Dermis microvascular lymphatic vessel endothelial cell (primary cell): ENCODE data around the gene NANOS2. TPM values are rescaled to one million over a fixed set of nuclear protein-coding genes. Genes with fewer than 3 reads are reported as not detected.

Experiments used
- DNase-seq, 2 donors: peaks; one replicate each; pipeline versions ENCODE4 v3.0.0 to v3.0.0-alpha.2; 2010; ENCODE audit warnings: low read depth in 2 of 2
- total RNA-seq: library from RNA; depleted of rRNA; stranded (reverse); fragments of >200 nt; gene quantifications from 2 replicates; pipeline ENCODE4 v1.2.1, GENCODE V29; 2014

Gene NANOS2
- total RNA-seq, 1 donor from 2014 or later = not detected

GRCh38 chr19:45929247-45929646, 14.7 kb upstream of the NANOS2 start:
- no peak for DNase-seq

GRCh38 chr19:45927565-45928261, 13.1 kb upstream of the NANOS2 start:
- peak; percentile 86 to 93 for DNase-seq

DNA sequence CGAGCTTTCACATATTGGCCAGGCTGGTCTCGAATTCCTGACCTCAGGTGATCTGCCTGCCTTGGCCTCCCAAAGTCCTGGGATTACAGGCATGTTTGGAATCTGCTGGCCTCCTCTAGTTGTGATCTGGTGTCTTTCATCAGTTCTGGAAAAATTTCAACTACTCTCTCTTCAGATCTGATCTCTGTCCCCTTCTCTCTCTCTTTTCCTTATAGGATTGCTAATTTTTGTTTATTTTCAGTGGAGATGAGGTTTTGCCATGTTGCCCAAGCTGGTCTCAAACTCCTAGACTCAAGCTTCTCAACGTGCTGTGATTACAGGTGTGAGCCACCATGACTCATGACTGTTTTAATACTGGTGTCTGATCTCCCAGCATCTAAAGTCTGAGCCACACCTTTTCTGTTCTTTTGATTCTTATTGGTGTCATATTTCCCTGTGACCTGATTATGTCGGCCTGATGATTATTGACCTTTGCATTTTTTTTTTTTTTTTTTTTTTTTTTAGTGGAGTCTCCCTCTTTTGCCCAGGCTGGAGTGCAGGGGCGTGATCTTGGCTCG, 10.4 kb upstream of the NANOS2 start:
- DNase-seq = no peak

GRCh38 chr19:45922281-45922680, 7.7 kb upstream of the NANOS2 start:
- no peak for DNase-seq

DNA sequence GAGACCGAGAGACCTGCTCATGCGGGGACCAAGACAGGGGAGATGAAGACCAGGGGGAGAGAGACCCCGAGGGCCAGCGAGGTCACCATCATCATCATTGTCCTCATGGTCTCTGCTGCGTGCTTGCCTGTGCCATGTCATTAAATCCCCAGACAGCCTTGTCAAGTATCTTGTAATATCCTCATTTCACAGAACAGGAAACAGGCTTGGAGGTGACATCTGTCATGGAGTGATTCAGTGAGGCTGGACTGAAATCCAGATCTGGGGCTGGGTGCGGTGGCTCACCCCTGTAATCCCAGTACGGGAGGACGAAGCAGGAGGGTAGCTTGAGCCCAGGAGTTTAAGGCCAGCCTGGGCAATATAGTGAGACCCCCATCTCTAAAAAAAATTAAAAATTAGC, 5.9 kb upstream of the NANOS2 start:
- DNase-seq = no peak

- no peak for DNase-seq
These were observed 5.1 kb upstream of the NANOS2 start for GRCh38 chr19:45919678-45920077.

- DNase-seq = no peak
These were observed 4.1 kb upstream of the NANOS2 start for GRCh38 chr19:45918721-45919120.

GRCh38 chr19:45917421-45918091, 3.0 kb upstream of the NANOS2 start:
- no peak for DNase-seq

DNA sequence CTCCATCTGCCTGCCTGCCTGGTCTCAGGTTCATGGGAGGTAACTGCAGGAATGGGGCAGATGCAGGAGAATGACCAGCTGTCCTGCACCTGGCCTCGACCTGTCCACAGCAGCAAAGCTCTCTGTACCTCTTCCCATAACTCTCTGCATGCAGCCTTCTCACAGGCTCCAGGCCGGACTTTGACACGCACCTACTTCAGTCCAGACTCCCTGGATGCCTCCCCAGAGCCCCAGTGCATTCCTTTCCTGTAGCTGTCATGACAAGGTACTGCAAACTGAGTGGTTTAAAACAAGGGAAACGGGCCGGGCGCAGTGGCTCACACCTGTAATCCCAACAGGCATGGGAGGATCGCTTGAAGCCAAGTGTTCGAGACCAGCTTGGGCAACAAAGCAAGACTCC, 3.3 kb downstream of the NANOS2 start:
- no peak for DNase-seq

- DNase-seq = no peak
These were observed 5.6 kb downstream of the NANOS2 start for GRCh38 chr19:45908956-45909355.

GRCh38 chr19:45906221-45906620, 8.4 kb downstream of the NANOS2 start:
- no peak for DNase-seq

DNA sequence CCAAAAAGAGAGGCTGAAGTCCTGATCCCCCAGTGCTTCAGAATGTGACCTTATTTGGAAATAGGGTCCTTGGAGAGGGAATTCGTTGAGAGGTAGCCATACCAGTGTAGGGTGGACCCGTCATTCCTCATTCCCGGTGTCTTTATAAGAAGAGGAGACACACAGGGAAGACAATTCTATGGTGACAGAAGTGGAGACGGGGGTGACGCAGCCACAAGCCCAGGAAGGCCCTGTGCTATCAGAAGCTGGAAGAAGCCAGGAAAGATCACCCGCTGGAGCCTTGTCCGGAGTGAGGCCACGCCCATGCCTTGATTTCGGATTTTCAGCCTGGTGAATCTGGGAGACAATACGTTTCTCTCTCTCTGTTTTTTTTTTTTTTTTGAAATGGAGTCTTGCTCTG, 9.6 kb downstream of the NANOS2 start:
- no peak for DNase-seq

DNA sequence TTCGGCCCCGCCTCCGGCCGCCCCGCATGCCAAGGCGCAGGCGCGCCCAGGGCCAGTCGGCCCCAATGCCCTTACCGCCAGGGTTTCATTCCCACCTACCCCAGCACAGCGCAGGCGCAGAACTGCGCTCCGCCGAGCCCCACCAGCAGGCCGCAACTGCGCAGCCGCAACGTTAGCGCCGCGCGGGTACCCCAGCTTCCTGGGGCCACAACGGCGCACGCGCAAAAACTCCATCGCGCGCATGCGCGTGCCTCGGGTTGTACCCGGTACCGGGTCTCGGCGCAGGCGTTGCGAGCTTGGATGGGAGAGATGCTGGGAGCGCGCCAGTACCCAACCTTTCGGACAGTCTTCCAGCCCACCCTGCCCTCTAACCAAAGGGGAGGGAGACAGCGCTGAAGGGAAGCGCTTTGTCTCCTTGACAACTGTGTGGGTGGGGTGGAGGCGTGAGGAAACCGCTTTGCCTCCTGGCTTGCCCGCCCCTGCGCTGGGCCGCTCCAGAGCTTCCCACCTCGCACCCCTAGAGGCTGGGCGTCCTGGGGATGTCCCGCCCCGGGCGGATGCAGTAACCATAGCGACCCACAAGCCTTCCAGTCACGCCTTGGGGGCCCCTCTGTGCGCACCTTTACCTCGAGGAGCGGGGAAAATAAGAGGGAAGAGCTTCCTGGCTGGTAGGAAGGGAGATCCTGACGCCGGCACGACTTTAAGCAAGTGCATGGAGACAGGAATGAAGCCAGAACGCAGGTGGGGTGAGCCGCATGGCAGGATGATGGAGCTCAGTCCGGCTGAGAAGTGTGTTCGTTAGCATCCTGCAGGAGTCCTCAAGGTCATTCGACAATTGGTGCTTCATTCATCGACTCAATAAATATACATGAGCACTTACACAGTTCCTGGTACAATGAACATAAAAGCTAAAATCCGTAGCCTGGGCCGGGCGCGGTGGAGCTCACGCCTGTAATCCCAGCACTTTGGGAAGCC, 11.6 kb downstream of the NANOS2 start:
- peak; percentile 93 to 97 for DNase-seq

DNA sequence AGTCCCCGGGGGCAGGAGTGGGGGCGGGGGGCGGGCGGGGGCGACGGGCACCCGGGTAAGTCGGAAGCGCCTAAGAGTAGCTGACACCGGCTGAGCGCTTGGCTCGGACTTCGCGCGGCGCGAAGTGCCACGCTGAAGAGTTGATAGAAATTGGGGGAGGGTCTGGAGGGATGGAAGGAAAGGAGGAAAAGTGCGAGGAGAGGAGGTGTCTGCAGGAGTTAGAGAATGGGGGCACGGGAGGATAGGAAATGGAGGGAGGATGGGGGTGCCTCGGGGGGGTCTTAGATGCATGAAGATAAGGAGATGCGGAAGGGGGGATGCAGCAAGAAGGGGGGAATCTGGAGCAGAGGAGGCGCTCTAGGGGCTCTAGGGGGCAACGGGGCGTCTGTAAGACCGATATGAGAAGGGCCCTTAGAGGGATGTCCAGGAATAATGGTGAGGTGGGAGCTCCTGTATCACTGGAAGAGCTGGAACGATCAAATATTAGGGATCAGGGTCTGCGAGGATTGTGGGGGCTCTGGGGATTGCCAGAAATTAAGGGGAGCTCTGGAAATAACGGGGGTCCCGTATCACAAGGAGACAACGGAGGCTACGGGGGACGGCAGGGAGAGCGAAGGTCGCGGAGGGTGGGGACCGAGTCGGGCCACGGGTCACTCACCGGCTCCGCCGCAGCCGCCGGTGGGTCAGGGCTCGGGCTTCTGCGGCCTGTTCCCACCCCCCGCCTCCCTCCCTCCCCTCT, 12.5 kb downstream of the NANOS2 start, which contains the start of gene MYPOP:
Gene MYPOP (minus strand): TSS at position 702 of the 739 bp plus-strand sequence. CDS start 840 bp downstream, outside the sequence.
- DNase-seq = peak in 1 of 2 donors; percentile 21

DNA sequence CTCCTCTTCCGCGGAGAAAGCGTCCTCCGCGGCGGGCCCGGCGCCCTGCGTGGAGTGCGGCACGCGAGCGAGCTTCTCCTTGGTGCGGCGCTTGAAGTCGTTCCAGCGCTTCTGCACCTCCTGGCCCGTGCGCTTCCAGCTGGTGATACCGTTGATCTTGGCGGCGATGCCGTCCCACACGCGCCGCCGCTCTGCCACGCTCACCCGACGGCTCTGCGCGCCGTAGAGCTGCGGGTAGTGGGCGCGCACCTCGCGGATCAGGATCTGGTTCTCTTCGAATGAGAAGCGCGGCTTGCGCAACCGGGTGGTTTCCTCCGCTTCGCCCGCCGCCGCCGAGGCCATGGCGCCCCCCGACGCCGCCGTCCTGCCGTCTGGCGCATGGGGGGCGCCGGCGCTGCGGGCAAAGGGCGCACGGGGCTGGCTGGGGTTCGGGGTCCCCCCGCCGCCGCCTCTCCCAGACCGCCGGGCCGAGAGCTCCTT, 13.1 kb downstream of the NANOS2 start:
- peak; percentile 15 to 47 for DNase-seq

- no peak for DNase-seq
These were observed 13.7 kb downstream of the NANOS2 start for GRCh38 chr19:45900738-45901431.

- DNase-seq = no peak
These were observed 14.5 kb downstream of the NANOS2 start for GRCh38 chr19:45899919-45900589.

GRCh38 chr19:45899253-45899652, 15.3 kb downstream of the NANOS2 start:
- no peak for DNase-seq

GRCh38 chr19:45897261-45897812, 17.2 kb downstream of the NANOS2 start:
- DNase-seq = no peak
